HepG2 (cell line): ENCODE data around the gene ASTN2.

Experiments
- FOXK1 ChIP-seq: sonication (generic); formaldehyde crosslinking; IDR thresholded peaks from 2 replicates; pipeline ENCODE4 v1.4.0; 2020; ENCODE audit warnings: low read depth, missing genetic modification reagents, borderline replicate concordance
- JUNB ChIP-seq: sonication (generic); formaldehyde crosslinking; IDR thresholded peaks from 2 replicates; pipeline ENCODE4 v1.8.0; 2022; ENCODE audit warnings: missing genetic modification reagents, mild to moderate bottlenecking, borderline replicate concordance
- POLR2A ChIP-seq, 2 experiments: IDR thresholded peaks; 2 replicates each; pipeline ENCODE4 v1.6.1; 2011; ENCODE audit warnings: low read depth in 2 of 2, low read length in 2 of 2, mild to moderate bottlenecking in 1 of 2, moderate library complexity in 1 of 2; ENCODE audit not compliant: insufficient read depth in 1 of 2
- SP2 ChIP-seq: sonication (generic); formaldehyde crosslinking; IDR thresholded peaks from 2 replicates; pipeline ENCODE4 v1.5.1; 2020; ENCODE audit warnings: mild to moderate bottlenecking, missing genetic modification reagents
- TAF15 ChIP-seq: fragments of 200-400 bp; formaldehyde crosslinking; IDR thresholded peaks from one replicate; pipeline ENCODE4 v1.6.1; 2018; ENCODE audit warnings: mild to moderate bottlenecking, low read depth, low read length; ENCODE audit not compliant: poor library complexity, severe bottlenecking
- TCF7 ChIP-seq: sonication (generic); IDR thresholded peaks from 2 replicates; pipeline ENCODE4 v1.6.1; 2016; ENCODE audit warnings: antibody characterized with exemption, low read depth
- ZBTB8A ChIP-seq: sonication (generic); formaldehyde crosslinking; IDR thresholded peaks from 2 replicates; pipeline ENCODE4 v1.4.0; 2020; ENCODE audit warnings: mild to moderate bottlenecking, low read depth, missing genetic modification reagents, borderline replicate concordance
- ZZZ3 ChIP-seq: sonication (generic); formaldehyde crosslinking; IDR thresholded peaks from 2 replicates; pipeline ENCODE4 v1.4.0; 2020; ENCODE audit warnings: missing genetic modification reagents, mild to moderate bottlenecking, borderline replicate concordance
- TF ChIP-seq, protein P1 (sequence below): sonication (generic); formaldehyde crosslinking; IDR thresholded peaks from 2 replicates; pipeline ENCODE4 v1.4.0; 2020; ENCODE audit warnings: missing genetic modification reagents
- TF ChIP-seq, protein P2 (sequence below): sonication (generic); formaldehyde crosslinking; IDR thresholded peaks from 2 replicates; pipeline ENCODE4 v1.5.0; 2020; ENCODE audit warnings: mild to moderate bottlenecking, missing genetic modification reagents, moderate library complexity

DNA sequence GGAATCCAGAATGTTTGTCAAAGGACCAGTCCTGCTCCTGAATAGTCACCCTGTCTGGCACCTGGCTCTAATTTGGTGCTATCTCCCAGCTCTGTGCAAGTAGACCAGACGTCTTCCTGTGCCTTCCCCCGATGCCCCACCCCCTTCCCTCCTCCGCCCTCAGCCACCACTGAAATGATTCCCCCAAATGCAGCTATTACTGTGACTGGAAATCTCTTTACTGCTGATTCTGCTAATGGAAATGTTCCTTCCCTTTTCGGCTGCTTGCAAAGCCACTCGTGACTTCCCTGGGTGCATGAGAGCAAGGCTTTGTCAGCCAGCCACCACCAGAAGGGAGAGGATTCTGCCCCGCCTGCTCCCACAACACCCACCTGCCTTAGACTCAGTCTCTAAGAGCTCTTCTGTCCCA is 11.4 kb downstream of the ASTN2 start:
- TF ChIP-seq POLR2A (IDR thresholded peaks at IDR 0.05; ENCODE audit: insufficient read depth in 1 of 2, low read depth in 2 of 2, low read length in 2 of 2) (no peak), TAF15 (no peak), TCF7 (no peak), SP2 (CRISPR knock-in tag) (no peak), JUNB (CRISPR knock-in tag) (no peak), ZBTB8A (CRISPR knock-in tag) (no peak), FOXK1 (CRISPR knock-in tag) (no peak), ZZZ3 (no peak)
- TF ChIP-seq, protein P1, sequence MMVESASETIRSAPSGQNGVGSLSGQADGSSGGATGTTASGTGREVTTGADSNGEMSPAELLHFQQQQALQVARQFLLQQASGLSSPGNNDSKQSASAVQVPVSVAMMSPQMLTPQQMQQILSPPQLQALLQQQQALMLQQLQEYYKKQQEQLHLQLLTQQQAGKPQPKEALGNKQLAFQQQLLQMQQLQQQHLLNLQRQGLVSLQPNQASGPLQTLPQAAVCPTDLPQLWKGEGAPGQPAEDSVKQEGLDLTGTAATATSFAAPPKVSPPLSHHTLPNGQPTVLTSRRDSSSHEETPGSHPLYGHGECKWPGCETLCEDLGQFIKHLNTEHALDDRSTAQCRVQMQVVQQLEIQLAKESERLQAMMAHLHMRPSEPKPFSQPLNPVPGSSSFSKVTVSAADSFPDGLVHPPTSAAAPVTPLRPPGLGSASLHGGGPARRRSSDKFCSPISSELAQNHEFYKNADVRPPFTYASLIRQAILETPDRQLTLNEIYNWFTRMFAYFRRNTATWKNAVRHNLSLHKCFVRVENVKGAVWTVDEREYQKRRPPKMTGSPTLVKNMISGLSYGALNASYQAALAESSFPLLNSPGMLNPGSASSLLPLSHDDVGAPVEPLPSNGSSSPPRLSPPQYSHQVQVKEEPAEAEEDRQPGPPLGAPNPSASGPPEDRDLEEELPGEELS (CRISPR knock-in tag), result no peak
- TF ChIP-seq, protein P2, sequence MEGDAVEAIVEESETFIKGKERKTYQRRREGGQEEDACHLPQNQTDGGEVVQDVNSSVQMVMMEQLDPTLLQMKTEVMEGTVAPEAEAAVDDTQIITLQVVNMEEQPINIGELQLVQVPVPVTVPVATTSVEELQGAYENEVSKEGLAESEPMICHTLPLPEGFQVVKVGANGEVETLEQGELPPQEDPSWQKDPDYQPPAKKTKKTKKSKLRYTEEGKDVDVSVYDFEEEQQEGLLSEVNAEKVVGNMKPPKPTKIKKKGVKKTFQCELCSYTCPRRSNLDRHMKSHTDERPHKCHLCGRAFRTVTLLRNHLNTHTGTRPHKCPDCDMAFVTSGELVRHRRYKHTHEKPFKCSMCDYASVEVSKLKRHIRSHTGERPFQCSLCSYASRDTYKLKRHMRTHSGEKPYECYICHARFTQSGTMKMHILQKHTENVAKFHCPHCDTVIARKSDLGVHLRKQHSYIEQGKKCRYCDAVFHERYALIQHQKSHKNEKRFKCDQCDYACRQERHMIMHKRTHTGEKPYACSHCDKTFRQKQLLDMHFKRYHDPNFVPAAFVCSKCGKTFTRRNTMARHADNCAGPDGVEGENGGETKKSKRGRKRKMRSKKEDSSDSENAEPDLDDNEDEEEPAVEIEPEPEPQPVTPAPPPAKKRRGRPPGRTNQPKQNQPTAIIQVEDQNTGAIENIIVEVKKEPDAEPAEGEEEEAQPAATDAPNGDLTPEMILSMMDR (CRISPR knock-in tag), result no peak
